ENCODE measurements around the gene CA9.
A peak's percentile ranks its signal among the peaks of the same experiment; 100 is the strongest.
"Not testable (repeated sequence)": the region's sequence is repeated elsewhere in the genome, so short reads cannot be mapped to it uniquely, and the experiment has no call there.

The CA9 gene

DNA sequence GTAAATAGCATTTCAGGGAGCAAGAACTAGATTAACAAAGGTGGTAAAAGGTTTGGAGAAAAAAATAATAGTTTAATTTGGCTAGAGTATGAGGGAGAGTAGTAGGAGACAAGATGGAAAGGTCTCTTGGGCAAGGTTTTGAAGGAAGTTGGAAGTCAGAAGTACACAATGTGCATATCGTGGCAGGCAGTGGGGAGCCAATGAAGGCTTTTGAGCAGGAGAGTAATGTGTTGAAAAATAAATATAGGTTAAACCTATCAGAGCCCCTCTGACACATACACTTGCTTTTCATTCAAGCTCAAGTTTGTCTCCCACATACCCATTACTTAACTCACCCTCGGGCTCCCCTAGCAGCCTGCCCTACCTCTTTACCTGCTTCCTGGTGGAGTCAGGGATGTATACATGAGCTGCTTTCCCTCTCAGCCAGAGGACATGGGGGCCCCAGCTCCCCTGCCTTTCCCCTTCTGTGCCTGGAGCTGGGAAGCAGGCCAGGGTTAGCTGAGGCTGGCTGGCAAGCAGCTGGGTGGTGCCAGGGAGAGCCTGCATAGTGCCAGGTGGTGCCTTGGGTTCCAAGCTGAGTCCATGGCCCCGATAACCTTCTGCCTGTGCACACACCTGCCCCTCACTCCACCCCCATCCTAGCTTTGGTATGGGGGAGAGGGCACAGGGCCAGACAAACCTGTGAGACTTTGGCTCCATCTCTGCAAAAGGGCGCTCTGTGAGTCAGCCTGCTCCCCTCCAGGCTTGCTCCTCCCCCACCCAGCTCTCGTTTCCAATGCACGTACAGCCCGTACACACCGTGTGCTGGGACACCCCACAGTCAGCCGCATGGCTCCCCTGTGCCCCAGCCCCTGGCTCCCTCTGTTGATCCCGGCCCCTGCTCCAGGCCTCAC, at the start of gene CA9:
Gene CA9, plus strand, starts transcription at position 797 of the 893 bp plus-strand sequence. Its CDS starts 32 bp downstream, at position 829.
- no peak for DNase-seq

DNA sequence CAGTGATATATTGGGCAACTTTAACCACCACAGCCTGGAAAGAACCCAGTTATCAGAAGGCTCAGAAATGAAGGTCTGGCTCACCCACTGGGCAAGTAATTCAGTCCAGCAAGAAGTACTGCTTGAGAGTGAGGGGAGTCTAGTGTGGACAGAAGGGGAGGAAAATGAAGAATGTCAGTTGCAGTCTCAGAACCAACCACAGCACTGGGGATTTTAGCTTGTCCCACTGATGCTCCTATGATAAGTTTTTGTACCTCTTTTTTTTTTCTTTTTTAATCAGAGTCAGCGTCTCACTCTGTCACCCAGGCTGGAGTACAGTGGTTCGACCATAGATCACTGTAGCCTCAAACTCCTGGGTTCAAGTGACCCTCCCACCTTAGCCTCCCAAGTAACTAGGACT, 46.2 kb upstream of the CA9 start:
- DNase-seq, result no peak

DNA sequence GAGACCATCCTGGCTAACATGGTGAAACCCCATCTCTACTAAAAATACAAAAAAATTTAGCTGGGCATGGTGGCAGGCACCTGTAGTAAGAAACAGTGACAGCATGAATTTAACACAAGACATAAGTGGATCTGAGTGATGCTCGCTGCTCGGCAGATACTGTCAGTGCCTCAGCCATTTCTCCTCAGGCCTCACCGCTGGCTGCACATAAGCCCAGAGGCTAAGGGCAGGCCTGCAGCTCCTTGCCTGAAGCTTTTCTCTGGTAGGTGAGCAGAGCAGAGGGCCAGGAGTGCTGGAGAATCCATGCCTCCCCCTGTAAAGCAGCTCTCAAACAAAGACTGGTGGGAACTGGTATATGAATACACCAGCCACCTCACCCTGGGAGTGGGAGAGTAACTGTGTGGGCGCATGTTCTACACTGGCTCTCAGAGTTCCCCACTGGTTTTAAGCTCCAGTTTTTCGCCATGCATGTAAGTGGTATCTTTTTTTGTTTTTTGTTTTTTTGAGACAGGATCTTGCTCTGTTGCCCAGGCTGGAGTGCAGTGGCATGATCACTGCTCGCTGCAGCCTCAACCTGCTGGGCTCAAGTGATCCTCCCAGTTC, 45.2 kb upstream of the CA9 start:
- no peak for DNase-seq

DNA sequence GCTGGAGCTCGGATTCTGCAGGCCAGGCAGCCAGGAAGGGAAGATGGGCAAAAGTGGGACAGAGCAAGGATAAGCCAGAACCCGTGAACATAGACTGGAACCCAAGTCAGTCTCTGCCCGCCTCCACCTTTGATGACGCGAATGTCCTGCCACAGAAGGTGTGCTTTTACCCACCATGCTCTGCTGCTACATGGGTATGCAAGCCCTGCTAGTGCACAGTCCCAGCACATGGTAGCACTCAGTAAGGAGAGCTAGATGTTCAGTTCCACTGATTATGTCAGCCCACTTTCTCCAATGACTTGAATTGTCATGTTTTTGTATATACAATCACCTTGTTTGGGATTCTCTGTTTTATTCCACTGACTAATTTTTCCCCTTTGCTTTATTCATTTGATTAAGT, 44.1 kb upstream of the CA9 start:
- no peak for DNase-seq

DNA sequence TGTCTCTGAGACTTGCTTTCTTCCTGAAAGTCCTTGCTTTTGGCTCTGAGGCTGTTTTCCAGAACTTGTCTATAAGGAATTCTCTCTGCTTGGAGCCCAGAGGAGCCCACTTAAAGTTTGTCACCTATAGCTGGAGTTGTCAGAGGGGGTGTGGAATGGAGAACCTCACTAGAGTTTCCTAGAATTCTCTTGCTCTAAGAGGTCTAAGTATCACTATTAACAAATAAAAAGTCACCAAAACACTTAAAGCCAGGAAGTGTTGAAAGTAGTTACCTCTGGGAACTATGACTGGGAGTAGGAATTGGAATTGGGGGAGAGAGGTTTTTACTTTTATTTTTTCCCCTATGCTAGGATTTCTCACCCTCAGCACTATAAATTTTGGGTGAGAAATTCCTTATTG, 38.0 kb upstream of the CA9 start:
- DNase-seq, result no peak

DNA sequence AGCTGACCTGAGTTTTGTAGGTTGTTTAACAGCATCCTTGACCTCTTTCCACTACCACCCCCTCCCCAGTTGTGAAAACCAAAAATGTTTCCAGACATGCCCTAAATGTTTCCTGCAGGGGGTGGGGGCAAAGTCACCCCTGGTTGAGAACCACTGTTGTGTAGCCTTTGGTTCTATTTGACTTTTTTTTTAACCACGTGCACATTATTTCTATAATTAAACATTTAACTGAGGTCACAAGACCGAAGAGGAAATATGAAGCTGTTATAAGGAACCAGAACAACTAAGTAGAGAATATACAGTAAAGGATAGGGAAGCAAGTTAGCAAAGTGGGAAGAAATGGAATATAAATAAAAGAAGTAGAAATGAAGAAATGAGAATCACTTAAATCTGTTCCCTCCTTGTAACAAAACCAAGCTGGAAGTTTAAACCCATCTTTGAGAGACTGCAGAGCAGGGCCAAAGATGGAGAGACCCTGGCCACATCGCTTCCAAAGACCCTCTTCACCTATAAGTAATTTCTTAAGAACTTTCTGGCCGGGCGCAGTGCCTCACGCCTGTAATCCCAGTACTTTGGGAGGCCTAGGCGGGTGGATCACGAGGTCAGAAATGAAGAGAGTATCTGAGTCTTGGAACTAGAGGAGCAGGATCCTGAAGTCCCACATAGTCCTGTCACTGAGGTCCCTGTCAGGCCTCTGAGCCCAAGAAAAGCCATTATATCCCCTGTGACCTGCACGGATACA, 37.4 kb upstream of the CA9 start:
- DNase-seq, result no peak

DNA sequence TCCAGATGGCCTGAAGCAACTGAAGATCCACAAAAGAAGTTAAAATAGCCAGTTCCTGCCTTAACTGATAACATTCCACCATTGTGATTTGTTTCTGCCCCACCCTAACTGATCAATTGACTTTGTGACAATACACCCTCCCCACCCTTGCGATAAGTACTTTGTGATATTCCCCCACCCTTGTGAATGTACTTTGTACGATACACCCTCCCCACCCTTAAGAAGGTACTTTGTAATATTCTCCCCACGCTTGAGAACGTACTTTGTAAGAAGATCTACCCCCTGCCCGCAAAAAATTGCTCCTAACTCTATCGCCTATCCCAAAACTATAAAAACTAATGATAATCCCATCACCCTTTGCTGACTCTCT, 36.9 kb upstream of the CA9 start:
- DNase-seq, result not testable (repeated sequence)

DNA sequence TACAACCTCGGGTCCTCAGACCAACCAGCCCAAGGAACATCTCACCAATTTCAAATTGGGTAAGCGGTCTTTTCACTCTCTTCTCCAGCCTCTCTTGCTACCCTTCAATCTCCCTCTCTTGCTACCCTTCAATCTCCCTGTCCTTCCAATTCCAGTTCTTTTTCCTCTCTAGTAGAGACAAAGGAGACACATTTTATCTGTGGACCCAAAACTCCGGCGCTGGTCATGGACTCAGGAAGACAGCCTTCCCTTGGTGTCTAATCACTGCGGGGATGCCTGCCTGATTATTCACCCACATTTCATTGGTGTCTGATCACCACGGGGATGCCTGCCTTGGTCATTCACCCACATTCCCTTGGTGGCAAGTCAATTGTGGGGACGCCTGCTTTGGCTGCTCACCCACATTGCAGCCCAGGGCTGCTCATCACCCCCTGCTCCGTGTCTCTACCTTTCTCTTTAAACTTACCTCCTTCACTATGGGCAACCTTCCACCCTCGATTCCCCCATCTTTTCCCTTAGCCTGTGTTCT, 36.2 kb upstream of the CA9 start:
- not testable (repeated sequence) for DNase-seq

DNA sequence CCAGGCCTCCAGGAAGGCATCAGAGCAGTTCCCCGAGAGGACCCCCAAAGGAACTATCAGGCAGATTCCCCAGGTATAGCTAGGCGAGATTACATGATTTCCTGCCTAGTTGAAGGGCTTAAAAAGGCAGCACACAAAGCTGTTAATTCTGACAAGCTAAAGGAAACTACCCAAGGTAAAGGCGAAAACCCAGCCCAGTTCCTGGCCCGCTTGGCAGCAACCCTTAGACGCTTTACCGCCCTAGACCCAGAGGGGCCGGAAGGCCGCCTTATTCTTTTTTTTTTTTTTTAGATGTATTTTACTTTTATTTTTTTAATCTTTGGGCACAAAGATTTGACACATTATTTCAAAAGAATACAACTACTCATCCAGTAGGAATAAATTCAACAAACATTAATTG, 35.0 kb upstream of the CA9 start:
- DNase-seq, result peak; percentile 54

DNA sequence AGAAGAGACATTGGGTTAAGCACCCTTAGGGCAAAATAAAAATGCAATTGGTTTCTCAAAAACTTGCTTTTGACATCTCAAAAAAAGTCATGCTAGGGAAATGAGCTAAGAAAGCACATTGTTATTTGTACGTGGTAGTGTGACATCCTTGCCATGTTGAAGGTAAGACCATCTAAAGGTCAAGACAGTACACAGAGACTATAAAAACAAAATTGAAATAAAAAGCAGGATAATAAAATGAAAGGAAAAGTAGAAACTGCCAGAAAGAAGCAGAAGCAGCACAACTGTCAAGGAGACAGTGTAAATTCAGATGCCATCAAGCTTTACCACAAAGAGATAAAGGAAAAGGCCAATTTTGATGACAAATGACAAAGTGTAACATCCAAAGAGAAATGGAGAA, 34.5 kb upstream of the CA9 start:
- DNase-seq, result not testable (repeated sequence)

DNA sequence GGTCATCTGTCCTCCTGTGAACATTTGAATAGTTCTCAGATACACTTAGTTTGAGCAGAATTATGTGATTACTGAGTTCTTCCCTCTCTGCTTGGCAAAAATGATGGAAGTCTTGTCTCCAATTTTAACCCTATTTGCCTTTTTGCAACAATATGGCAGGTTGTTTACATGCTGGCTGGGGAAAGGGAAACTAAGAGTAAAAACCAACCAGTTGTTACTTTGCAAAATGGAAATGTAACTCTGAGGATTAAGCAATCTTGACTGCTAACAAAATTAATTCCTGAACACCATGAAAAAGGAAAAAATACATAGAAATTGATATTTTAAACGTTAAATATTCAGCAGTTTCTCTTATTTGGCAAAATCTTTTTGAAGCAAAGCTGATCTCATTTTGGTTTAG, 34.1 kb upstream of the CA9 start:
- no peak for DNase-seq

DNA sequence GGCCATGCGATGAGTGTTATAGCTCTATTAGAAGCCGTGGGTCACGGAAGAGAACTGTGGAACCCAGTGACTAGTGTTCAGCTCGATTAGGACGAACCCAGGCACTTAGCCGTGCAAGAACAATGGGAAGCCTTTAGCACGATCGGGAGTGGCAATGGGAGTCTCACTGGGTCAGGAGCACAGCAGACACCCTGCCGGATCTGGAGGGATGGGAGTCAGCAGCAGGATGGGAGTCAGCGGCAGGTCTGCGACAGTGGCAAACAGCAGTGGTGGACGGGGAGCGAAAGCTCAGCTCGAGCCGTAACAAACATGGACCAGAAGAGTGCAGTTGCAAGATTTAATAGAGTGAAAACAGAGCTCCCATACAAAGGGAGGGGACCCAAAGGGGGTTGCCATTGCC, 33.3 kb upstream of the CA9 start:
- not testable (repeated sequence) for DNase-seq

DNA sequence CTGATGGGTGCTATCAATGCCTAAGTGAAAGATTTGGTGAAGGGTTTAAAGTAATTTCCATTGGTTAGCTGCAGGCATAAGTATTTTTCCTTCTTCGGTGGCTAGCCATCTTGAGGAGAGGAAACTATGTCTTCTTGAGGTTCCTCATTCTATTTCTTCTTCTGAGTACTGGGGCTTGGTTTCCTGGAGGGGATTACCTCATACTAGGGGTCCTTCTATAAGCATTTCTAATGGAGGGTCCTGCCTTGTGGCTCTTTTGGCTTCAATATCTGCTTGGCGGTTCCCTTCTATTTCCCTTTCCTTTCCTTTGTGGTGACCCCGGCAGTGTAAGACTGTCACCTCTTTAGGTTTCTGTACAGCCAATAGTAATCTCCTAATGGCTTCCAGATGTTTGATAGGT, 32.2 kb upstream of the CA9 start:
- not testable (repeated sequence) for DNase-seq

DNA sequence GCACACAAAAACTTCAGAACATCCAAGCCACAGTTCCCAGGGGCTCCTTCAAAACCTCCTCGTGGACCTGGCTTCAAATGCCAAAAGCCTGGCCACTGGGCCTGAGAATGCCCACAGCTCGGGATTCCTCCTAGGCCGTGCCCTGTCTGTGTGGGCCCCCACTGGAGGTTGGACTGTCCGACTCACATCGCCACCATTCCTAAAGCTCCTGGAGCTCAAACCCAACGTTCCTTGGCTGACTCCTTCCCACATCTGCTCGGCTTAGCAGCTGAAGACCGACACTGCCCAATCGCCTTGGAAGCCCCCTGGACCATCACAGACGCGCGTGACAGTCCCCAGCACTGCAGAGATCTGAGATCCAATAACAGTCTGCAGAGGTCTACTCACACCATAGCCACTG, 30.7 kb upstream of the CA9 start:
- no peak for DNase-seq

DNA sequence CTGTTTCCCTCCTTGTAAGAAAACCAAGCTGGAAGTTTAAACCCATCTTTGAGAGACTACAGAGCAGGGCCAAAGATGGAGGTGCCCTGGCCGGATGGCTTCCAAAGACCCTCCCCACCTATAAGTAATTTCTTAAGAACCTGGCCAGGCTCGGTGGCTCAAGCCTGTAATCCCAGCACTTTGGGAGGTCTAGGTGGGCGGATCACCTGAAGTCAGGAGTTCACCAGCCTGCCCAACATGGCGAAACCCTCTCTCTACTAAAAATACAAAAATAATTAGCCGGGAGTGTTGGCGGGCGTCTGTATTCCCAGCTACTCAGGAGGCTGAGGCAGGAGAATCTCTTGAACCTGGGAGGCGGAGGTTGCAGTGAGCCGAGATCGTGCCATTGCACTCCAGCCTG, 28.0 kb upstream of the CA9 start:
- DNase-seq, result not testable (repeated sequence)

DNA sequence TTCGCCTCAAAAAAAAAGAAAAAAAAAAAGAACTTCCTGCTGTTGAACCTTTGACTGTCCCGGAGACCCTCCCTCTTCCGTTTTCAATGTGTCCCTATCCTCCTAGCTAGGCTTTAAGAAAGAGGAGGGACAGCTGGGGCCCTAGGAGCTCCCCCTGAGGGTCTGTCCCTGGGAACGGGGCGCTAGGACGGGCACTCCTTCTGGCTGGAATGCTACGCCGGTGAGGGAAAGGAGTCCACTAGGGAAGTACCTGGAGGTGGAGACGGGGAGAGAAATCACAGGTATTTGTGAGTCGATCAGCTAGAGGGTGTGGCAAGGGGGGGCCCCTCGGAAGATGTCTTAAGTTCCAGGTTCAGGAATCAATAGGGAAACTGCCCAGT, 27.6 kb upstream of the CA9 start:
- no peak for DNase-seq

DNA sequence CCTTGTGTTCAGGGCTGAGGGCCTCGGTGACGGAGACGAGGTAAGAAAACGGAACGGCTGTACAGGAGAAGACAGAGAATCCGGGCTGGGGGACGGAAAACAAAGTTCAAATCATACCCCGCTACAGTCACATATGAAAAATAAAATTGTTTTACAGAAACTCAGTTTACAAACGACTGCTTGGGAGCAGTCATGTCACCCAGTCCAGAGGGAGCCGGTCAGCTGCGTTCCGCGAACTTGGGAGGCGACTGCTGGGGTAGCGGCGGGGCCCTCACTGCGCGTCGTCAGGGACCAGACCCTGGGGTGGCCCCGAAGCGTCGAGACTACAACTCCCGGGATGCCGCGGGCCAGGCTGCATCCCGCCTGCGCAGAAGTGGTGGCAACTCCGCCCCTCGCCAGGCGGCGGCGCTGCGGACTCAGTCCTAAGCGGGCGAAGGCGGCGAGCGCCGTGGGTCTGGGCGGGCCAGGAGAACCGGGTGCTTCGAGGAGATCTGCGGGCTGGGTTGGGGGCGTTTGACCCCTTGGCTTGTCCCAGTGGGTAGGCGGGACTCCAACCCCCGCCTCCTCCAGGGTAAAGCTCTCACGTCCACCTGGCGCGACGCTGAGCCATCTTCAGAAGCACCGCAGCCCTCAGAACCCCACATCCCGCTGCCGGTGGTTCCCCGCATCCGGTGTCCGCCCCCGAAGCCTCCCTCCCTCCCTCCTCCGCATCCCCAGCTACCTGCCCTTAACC, 27.0 kb upstream of the CA9 start:
- peak; percentile 89 for DNase-seq

DNA sequence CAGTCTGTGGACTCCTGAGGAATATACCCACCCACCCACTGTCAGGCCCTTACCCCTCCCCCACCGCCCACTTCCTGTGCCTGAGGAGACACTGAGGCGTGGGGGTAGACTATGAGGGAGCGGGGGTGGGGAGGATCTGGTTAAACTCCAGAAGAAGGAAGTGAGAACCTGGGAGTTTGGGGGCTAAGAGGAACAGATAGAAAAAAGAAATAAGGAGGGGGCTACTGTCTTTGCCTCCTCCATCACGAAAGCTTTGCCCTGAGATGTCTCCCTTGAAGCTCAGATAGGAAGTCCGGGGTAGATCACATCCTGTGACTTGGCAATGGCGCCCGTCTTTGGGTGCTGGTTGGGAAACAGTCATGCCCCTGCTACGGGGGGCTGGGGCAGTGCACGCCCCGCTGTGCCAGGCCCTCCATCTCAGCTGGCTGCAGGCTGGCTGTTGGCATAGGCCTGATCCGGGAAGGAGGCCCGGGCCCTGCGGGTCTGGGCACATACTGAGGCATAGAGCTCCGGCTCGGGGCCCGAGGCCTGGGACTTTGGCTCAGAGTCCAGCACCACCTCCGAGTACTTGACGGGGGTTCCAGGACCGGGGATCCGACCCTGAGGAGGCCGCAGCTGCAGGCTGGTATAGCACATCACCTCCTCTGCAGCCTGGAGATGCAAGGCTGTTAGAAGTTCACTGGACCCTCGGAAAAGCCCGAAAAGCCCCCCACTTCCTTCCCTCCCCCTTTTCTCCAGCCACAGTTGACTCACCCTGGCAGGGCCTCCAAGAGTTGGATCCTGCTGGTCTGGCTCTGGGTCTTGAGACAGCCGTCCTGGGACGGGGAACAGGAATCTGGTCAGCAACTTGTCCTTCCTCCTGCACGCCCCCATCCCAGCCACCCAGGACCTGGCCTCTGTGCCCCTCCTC, 24.0 kb upstream of the CA9 start:
- DNase-seq, result peak; percentile 26

DNA sequence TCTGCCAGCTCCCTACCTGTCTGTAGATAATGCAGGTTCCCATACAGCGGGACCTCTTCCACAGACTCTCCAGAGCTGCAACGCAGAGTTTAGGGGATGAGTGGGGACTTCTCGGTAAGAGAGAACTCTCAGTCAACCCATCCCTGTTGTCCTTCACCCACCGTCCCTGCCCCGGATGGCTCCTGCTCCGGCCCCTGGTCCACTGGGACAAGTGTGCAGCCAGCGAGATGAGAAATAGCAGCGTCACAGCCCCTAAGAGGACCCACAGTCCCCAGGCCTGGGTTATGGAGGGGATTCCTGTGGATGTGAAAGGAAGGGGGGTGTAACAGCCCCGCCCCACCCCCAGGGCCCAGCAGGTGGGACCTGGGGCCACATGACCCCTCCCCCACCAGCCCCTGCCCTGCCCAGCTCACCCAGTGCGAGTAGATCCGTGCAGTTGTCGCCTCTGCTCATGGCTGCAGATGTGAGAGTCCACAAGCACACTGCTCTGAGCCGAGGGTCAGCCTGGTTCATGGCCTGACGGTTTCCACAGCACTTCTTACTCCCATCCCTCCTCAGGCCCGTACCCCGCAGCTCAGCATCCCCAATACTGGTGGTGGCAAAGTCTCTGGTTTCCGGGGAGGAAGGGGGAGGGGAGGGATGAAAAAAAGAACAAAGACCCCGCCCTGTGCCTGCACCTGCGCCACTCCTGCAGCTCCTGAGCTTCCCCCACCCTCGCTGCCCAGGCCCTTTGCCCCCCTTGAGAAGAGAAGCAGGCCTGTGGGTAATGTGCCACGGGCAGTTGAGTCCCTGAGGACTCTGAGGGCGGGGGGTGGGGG, 23.2 kb upstream of the CA9 start, which contains the start of gene SIT1:
Gene SIT1, minus strand, starts transcription at position 591 of the 818 bp plus-strand sequence. Its CDS starts 78 bp downstream, at position 513.
- peak; percentile 25 for DNase-seq

DNA sequence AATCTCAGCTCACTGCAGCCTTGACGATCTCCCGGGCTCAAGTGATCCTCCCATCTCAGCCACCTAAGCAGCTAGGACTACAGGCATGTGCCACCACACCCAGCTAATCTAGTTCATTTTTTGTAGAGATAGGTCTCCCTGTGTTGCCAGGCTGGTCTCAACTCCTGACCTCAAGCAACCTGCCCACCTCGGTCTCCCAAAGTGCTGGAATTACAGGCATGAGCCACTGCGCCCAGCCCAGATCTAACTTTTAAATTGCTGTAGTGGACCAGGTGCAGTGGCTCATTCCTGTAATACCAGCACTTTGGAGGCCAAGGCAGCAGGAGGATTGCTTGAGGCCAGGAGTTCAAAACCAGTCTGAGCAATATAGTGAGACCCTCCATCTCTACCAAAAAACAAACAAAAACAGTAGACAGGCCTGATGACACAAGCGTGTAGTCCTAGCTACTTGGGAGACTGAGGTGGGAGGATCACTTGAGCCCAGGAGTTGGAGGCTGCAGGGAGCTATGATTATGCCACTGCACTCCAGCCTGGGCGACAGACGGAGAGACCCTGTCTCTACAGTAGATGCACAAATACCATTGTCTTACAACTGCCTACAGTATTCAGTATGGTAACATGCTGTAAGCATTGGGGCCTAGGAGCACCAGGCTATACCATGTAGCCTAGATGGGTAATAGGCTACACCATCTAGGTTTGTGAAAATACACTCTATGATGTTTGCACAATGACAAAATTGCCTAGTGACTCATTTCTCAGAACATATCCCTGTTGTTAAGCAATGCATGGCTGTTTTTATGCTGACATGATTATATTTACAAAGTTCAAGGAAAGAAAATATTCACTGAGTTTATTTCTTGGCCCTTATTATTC, 21.5 kb upstream of the CA9 start:
- no peak for DNase-seq
